HG02610 (cell line): Measurements from ENCODE around the gene ZNF423.

Experiments used
- ATAC-seq: cut with Tn5 transposase; IDR thresholded peaks from one replicate; pipeline ENCODE4 v1.9.1; 2021; ENCODE audit warnings: mild to moderate bottlenecking, moderate library complexity; ENCODE audit not compliant: unreplicated experiment

ZNF423 gene

GRCh38 chr16:49632086-49632794, 223.7 kb downstream of the ZNF423 start:
- ATAC-seq: no peak

GRCh38 chr16:49631187-49632041, 224.5 kb downstream of the ZNF423 start:
- no peak for ATAC-seq

GRCh38 chr16:49630783-49631182, 225.1 kb downstream of the ZNF423 start:
- no peak for ATAC-seq

- no peak for ATAC-seq
Observed at GRCh38 chr16:49629851-49630250, 226.1 kb downstream of the ZNF423 start.

GRCh38 chr16:49628148-49628547, 227.8 kb downstream of the ZNF423 start:
- no peak for ATAC-seq

- no peak for ATAC-seq
Observed at GRCh38 chr16:49625311-49626065, 230.4 kb downstream of the ZNF423 start.

- ATAC-seq: no peak
Observed at GRCh38 chr16:49623501-49624266, 232.2 kb downstream of the ZNF423 start.

GRCh38 chr16:49622421-49623402, 233.2 kb downstream of the ZNF423 start:
- no peak for ATAC-seq

- ATAC-seq: no peak
Observed at GRCh38 chr16:49622084-49622390, 233.9 kb downstream of the ZNF423 start.

GRCh38 chr16:49621241-49622083, 234.4 kb downstream of the ZNF423 start:
- no peak for ATAC-seq

GRCh38 chr16:49620869-49621240, 235.1 kb downstream of the ZNF423 start:
- ATAC-seq: no peak

GRCh38 chr16:49620158-49620868, 235.6 kb downstream of the ZNF423 start:
- ATAC-seq: no peak

- ATAC-seq: no peak
Observed at GRCh38 chr16:49619811-49620157, 236.1 kb downstream of the ZNF423 start.

GRCh38 chr16:49618955-49619354, 237.0 kb downstream of the ZNF423 start:
- no peak for ATAC-seq

GRCh38 chr16:49617710-49618330, 238.1 kb downstream of the ZNF423 start:
- ATAC-seq: no peak

GRCh38 chr16:49617016-49617629, 238.8 kb downstream of the ZNF423 start:
- no peak for ATAC-seq

- ATAC-seq: no peak
Observed at GRCh38 chr16:49615576-49615975, 240.3 kb downstream of the ZNF423 start.
